ENCODE data around the gene LAMB4.

Gene LAMB4

GRCh38 chr7:108009873-108010272, 120.3 kb downstream of the LAMB4 start:
- DNase-seq = no peak

GRCh38 chr7:108008827-108009226, 121.3 kb downstream of the LAMB4 start:
- DNase-seq = no peak

GRCh38 chr7:108008240-108008639, 121.9 kb downstream of the LAMB4 start:
- DNase-seq = no peak

- DNase-seq = no peak
These were observed 122.4 kb downstream of the LAMB4 start for GRCh38 chr7:108007762-108008161.

GRCh38 chr7:108007261-108007660, 122.9 kb downstream of the LAMB4 start:
- no peak for DNase-seq

- DNase-seq = no peak
These were observed 125.7 kb downstream of the LAMB4 start for GRCh38 chr7:108004220-108005142.

GRCh38 chr7:108003599-108003935, 126.6 kb downstream of the LAMB4 start:
- no peak for DNase-seq

- DNase-seq = no peak
These were observed 127.2 kb downstream of the LAMB4 start, which contains the start of gene LAMB1 for GRCh38 chr7:108002726-108003598. TSS of gene LAMB1 (minus strand) at chr7:108003161. CDS start at chr7:108002885, 276 bp downstream.

GRCh38 chr7:108001764-108002725, 128.1 kb downstream of the LAMB4 start:
- DNase-seq = no peak

GRCh38 chr7:108000875-108001763, 129.0 kb downstream of the LAMB4 start:
- DNase-seq = no peak

GRCh38 chr7:107999779-108000560, 130.2 kb downstream of the LAMB4 start:
- no peak for DNase-seq

- DNase-seq = no peak
These were observed 131.3 kb downstream of the LAMB4 start for GRCh38 chr7:107998660-107999480.

- no peak for DNase-seq
These were observed 132.0 kb downstream of the LAMB4 start for GRCh38 chr7:107998150-107998549.

- no peak for DNase-seq
These were observed 133.9 kb downstream of the LAMB4 start for GRCh38 chr7:107996072-107996882.

- no peak for DNase-seq
These were observed 134.7 kb downstream of the LAMB4 start for GRCh38 chr7:107995184-107996071.

- no peak for DNase-seq
These were observed 135.6 kb downstream of the LAMB4 start for GRCh38 chr7:107994421-107995030.

GRCh38 chr7:107993891-107994291, 136.3 kb downstream of the LAMB4 start:
- no peak for DNase-seq

Data from activated CD4-positive, CD25-positive, alpha-beta regulatory T cell (primary cell).